GM18861 (cell line): Measurements from ENCODE around the gene COL5A1.
"Not testable (repeated sequence)": the region's sequence is repeated elsewhere in the genome, so short reads cannot be mapped to it uniquely, and the experiment has no call there.

Experiments
- ATAC-seq: cut with Tn5 transposase; IDR thresholded peaks from one replicate; pipeline ENCODE4 v1.9.1; 2021; ENCODE audit not compliant: unreplicated experiment

Gene COL5A1

DNA sequence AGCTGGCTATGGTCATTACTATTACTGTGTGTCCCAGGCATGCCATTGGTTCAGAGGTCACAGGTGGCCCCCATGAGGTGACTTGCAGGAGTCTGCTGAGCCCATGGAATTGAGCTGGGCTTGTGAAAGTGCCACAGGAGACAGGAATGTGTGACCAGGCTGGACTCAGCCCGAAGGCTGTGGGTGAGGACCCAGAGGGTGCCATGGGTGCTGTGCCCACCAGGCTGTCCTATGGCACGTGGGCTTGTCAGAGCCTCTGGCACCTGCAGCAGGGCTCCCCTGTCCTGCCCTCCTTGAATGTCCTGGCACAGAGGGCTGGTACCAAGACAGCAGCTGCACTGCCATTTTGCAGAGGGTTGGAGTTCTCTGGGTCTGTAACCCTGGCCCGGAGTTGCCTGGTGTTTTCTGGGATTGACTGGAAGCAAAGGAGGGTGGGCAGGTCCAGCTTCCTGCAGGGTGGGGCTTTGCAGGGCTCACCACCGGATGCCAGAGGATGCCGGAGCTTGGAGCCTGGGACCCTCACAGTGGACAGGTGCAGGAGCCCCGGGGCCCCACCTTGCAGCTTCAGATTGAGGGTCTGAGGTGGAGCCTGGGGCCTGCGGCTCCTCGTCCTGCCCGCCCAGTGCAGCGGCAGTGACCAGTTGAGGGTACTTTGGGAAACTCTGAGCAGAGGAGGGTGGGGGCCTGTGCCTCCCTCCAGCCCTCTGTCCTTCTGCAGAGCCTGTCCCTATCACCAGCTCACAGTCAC, 14.2 kb downstream of the COL5A1 start:
- no peak for ATAC-seq

DNA sequence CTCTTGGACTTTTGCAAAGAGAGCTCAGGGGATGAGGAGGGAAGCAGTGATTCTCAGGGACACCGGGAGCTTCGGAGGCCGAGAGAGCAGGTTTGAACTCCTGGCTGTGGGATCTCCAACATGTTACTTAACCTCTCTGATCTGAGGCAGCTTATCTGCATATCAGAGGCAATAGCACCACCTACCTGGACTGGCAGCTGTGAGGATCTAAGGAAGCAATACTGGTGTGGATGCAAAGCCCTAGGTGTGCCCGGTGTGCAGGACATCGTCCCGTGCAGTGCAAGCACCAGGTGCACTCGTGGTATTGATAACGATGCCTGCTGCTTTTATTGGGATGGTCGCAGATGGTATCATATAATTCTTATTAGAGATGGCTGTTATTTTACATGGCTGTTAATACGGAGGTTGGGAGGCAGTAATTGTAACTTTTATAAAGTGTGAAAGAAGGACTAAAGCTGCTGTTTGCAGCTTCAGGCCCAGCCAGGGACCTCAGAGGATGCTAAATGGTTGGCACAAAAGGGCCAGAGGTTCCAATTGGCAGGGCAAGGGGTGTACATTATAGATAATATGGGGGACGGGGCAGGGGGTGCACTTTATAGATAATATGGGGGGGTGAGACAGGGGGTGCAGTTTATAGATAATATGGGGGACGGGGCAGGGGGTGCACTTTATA, 14.9 kb downstream of the COL5A1 start:
- ATAC-seq = no peak

DNA sequence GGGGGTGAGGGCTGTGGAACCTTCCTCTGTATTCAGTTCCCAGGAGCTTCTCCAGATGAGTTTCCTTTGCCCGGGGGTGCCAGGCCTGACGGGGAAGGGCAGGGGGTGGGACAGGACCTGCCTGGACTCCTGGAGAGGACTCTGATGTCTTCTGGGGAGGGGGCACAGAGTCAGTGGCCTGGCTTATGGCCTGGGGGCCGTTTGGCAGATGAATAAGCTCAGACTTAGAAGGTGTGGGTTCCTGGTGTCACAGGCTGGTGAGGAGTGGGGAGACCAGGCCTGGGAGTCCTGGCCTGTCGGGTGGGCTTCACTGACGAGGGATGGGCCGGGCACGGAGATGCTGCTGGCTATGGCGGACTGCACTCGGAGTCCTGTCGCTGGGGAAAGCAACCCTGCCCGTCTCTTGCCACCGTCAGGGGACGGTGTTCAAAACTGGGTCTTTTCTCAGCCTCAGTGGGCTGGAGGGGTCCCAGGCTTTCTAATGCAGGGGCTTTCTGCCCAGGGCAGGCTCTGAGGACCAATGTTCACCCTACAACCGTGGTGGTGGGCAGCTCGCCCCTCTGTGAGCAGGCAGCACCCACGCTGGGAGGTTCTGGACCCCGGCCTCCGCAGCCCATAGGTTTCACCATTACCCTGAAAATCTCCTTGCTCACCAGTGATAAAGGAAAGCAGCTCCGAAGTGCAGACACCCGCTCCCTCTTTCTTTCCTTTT, 16.2 kb downstream of the COL5A1 start:
- no peak for ATAC-seq

DNA sequence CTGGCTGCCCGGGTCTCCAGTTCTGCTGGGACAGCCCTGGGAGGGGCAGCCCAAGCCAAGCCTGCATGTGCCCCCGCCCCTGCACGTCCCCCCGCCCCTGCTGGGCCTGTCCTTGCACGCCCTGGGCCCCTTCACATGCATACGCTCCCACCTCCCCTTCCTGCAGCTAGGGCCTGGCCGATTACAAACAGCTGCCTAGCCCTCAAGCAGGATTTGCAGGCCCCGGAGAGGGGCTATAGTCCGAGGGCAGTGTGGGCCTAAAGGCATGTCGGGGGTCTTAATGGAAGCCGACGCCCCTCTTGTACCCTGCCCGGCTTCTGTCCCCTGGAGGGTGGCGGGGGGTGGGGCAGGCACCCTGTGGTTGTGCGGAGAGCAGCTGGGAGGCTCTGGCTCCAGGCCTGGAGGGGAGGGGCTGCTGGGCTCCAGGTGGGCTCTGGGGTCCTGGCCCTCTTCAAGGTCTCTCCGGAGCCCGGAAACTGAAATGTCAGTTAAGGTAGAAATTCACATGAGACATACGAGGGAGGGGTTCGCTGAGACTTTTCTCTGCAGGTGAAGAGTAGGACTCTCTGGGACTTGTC, 16.9 kb downstream of the COL5A1 start:
- no peak for ATAC-seq

DNA sequence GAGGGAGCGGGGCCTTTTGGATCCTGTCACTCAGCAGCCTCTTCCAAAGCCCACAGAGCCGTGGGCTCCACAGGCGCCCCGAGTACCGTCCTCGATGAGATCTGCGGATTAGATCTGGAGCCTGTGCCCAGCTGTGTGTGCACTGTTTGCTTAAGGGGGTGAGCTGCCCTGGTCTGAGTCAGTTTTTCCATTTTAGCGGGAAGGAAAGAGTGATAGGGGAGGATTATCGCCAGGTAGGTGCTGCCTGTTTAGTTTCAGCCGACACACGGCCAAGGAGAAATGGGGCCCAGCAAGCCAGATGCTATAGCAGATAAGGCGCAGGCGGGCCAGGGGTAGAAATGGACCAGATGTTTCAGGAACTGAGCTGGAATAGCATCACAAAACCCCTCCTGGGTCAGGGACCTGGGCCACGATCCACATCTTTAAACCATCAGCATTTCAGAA, 18.1 kb downstream of the COL5A1 start:
- ATAC-seq = no peak

DNA sequence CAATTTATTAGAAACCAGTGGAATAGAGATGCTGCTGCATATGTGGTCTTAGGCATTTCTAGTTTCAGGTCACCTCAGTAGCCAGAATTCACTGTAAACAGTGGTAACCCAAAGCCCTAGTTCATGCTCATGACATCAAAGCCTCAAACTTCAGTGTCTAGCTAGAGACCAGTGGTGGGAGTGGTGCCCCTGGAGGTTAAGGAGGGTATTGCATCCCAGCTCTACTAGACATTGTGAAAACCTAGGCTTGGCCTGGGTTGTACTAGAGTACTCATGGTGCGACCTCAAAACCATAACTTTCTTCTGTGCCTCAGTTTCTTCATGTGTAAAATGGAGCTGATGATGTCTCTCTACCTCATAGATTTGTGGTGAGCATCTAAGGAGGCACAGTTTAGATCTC, 18.8 kb downstream of the COL5A1 start:
- no peak for ATAC-seq

- no peak for ATAC-seq
Observed at GRCh38 chr9:134661299-134661698, 19.7 kb downstream of the COL5A1 start.

DNA sequence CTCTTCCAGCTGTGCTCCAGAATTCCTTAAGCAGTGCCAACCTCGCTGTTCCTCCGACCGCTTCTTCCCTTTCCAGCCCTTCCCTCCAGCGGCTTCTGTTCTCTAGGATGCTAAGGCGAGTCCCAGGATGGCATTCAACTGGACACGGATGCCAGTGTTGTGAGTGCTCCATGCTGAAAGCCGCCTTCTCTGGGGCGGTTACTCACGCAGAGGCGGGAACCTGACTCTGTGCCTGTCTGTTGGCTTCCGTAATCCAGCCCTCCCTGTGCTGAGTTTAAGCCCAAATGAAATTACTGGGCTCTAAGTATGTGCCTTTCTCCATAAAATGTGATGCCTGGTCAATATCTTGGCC, 20.2 kb downstream of the COL5A1 start:
- no peak for ATAC-seq

DNA sequence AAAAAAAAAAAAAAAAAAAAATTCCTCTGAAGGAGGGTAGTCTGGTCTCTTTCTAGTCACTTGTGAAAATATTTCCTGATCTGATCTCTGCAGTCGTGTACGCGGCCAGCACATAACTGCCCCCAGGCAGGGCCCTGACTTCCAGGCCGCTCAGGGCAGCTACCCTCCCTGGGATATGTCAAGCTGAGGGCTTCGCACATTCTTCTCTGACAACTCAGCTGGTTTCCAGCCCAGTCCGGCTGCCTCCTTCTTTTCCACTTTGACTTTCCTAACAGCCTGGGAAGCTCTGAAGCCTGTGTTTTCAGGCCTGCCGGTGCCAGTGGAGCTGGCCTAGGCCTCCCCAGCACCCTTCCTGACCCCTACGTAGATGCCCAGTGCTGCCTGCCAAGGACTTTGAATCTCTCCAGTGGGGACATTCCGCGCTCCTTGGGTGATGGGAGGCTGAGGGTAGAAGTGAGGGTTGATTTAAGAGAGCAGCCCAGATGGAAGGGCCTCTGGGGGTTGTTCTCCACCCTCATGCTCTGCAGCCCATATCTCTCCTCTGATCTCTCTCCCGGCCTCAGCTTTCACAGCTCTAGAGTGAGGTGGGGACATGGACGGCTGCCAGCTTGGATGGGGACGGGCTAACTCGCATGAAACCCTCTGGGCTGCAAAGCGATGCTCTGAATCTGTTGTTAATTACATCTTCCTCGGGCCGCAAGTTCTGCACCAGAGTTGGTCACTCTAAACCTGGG, 20.7 kb downstream of the COL5A1 start:
- no peak for ATAC-seq

GRCh38 chr9:134663084-134663483, 21.5 kb downstream of the COL5A1 start:
- no peak for ATAC-seq

DNA sequence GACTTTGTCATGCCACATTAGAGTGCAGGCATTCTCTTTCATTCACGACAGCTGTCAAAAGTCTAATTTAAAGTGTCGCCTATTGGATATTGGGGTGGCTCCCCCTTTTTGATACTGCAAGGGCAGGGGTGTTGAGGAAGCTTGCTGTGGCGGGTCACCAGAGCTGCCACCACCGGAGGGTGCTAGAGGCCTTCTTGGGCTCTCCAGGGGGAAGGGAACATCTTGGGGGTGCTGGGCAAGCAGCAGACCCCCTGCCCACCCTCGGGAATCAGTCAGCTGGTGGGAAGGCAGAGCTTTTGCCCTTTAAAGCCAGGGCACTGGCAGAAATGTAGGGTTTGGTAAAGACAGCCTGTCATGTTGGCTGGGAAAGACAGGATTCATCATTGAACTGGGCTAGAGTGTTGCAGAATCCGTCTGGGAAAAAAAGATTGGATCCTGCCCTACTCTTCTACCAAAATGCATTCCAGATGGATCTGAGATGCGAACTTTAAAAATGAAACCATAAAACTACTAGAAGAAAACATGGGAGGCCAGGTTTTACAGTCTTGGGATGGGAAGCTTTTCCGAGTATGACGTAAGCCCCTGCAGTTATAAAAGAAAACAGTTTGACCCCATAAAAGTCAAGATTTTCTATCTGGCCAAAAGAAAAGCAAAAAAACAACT, 22.3 kb downstream of the COL5A1 start:
- no peak for ATAC-seq

DNA sequence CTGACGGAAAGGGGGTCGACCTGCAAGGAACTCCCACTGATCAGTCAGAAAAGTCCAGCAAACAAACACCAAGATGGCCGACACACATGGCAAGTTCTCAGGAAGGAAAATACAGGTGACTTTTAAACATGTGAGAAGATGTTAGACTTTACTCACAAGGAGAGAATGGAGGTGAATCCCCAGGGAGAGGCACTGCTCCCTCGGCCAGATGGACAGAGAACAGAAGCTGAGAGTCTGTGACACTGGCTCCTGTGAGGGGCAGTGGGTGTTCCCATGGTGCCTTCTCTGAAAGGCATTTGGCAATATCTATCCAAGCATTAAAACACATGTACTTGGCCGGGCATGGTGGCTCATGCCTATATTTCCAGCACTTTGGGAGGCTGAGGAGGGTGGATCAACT, 22.8 kb downstream of the COL5A1 start:
- ATAC-seq = no peak

DNA sequence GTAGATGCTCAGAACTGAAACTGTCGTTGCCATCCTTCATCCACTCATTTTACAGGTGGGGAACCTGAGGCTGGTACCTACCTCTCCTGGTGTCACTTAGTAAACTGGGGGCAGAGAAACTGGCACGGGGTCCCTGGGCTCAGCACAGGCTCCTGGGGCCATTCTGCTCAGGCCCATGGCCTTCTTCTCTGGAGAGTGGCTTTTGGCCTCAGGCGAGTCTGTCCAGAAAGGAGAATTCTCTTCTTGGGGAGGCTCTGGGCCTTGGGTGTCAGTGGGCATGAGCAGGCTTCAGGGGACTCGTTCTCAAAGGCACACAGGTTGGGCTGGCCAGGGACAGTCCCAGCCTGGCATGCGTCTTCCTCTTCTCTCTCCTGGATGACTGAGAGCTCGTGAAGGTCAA, 24.6 kb downstream of the COL5A1 start:
- no peak for ATAC-seq

- ATAC-seq = no peak
Observed at GRCh38 chr9:134666831-134667230, 25.2 kb downstream of the COL5A1 start.

DNA sequence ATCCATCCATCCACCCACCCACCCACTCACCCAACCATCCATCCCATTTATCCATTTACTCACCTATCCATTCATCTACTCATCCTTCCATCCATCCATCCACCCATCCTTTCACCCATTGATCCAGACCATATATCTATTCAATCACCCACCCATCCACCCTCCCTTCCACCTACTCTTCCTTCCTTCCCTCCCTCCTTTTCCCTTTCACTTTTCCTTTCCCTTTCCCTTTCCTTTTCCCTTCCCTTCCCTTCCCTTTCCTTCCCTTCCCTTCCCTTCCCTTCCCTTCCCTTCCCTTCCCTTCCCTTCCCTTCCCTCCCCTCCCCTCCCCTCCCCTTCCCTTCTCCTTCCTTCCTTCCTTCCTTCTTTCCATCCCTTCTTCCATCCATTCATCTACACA, 27.4 kb downstream of the COL5A1 start:
- ATAC-seq = not testable (repeated sequence)

GRCh38 chr9:134669399-134669955, 27.9 kb downstream of the COL5A1 start:
- no peak for ATAC-seq

DNA sequence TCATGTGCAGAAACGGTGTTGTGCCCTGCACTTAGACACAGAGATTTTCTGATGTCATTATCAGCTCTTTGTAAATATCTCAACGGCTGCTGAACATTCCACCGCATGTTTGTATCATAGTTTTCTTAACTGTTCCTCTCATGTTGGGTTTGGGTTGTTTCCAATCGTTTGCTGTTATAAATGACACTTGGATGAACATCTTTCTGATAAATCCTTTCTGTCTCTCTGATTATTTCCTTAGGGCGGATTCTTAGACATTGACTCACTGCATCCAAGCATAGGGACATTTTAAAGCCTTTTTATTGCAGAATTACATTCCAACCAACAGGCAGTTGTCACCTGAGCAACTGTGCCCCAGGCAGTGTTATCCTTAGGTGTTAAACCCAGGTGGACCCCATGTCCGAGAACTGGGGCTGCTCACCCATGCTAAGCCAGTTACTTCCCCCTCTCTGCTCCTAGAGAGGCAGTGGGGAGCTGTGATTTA, 28.5 kb downstream of the COL5A1 start:
- ATAC-seq = no peak

- ATAC-seq = no peak
Observed at GRCh38 chr9:134670851-134671281, 29.3 kb downstream of the COL5A1 start.

GRCh38 chr9:134671341-134672113, 29.9 kb downstream of the COL5A1 start:
- no peak for ATAC-seq
